HL-60 (cell line): ENCODE results near the gene CLCN4.

Experiments used
- CTCF ChIP-seq: IDR thresholded peaks from one replicate; pipeline ENCODE4 v1.5.1; 2011; ENCODE audit warnings: low read length, control low read depth, inconsistent platforms; ENCODE audit not compliant: insufficient read depth
- GABPA ChIP-seq: IDR thresholded peaks from 2 replicates; pipeline ENCODE4 v1.6.1; 2012; ENCODE audit warnings: low read depth
- POLR2AphosphoS5 ChIP-seq: IDR thresholded peaks from 2 replicates; pipeline ENCODE4 v1.6.1; 2012; ENCODE audit warnings: low read depth
- SPI1 ChIP-seq: IDR thresholded peaks from 2 replicates; pipeline ENCODE4 v1.6.1; 2012; ENCODE audit warnings: low read depth, mild to moderate bottlenecking, borderline replicate concordance
- TF ChIP-seq, protein P1 (sequence below): IDR thresholded peaks from 2 replicates; pipeline ENCODE4 v1.6.1; 2012; ENCODE audit warnings: low read depth; ENCODE audit not compliant: insufficient replicate concordance

DNA sequence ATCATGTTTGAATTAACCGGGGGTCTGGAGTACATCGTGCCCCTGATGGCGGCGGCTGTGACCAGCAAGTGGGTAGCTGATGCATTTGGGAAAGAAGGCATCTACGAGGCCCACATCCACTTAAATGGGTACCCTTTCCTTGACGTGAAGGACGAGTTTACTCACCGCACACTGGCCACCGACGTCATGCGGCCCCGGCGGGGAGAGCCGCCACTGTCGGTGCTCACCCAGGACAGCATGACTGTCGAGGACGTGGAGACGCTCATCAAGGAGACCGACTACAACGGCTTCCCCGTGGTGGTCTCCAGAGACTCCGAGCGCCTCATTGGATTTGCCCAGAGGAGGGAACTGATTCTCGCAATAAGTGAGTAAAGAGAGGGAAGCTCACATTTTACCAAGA is 56.9 kb downstream of the CLCN4 start:
- no peak for TF ChIP-seq CTCF
- TF ChIP-seq POLR2AphosphoS5, result no peak
- TF ChIP-seq, protein P1, sequence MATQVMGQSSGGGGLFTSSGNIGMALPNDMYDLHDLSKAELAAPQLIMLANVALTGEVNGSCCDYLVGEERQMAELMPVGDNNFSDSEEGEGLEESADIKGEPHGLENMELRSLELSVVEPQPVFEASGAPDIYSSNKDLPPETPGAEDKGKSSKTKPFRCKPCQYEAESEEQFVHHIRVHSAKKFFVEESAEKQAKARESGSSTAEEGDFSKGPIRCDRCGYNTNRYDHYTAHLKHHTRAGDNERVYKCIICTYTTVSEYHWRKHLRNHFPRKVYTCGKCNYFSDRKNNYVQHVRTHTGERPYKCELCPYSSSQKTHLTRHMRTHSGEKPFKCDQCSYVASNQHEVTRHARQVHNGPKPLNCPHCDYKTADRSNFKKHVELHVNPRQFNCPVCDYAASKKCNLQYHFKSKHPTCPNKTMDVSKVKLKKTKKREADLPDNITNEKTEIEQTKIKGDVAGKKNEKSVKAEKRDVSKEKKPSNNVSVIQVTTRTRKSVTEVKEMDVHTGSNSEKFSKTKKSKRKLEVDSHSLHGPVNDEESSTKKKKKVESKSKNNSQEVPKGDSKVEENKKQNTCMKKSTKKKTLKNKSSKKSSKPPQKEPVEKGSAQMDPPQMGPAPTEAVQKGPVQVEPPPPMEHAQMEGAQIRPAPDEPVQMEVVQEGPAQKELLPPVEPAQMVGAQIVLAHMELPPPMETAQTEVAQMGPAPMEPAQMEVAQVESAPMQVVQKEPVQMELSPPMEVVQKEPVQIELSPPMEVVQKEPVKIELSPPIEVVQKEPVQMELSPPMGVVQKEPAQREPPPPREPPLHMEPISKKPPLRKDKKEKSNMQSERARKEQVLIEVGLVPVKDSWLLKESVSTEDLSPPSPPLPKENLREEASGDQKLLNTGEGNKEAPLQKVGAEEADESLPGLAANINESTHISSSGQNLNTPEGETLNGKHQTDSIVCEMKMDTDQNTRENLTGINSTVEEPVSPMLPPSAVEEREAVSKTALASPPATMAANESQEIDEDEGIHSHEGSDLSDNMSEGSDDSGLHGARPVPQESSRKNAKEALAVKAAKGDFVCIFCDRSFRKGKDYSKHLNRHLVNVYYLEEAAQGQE, result no peak
- TF ChIP-seq GABPA, result no peak
- TF ChIP-seq SPI1, result no peak
